ENCODE data around the gene LRBA. TPM values are rescaled to one million over a fixed set of nuclear protein-coding genes. Genes with fewer than 3 reads are reported as not detected.

The LRBA gene
- total RNA-seq, 1 donor from 2014 or later, result 68.0 TPM

DNA sequence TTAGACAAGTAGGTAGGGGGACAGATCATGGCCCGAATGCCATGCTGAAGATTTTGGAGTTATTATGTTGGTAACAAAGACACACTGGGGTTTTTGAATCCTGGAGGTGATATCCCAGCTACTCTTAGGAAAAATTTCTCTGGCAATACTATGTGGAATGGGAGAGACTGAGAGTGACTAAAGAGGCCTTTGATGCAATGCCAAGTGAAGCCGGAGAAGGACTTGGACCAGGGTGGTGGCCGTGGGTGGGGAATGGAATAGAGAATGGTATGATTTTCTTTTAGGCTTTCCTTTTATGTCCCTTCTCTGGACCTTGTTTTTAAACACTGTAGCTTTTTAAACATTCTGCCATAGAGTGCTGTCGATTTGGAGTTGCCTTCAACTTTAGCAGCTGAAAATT is 795.2 kb downstream of the LRBA start:
- no peak for DNase-seq (ENCODE audit: extremely low spot score in 2 of 2)
- H3K36me3 ChIP-seq, result no peaks in the 10 kb centered on the region
- intact Hi-C loops (cut with DNase I), result no loop called here
- no peak for TF ChIP-seq POLR2A (IDR thresholded peaks at IDR 0.05)
- TF ChIP-seq POLR2AphosphoS5 (IDR thresholded peaks at IDR 0.05; ENCODE audit: insufficient read depth in 1 of 2, low read depth in 1 of 2), result no peak
- TF ChIP-seq, protein P1, sequence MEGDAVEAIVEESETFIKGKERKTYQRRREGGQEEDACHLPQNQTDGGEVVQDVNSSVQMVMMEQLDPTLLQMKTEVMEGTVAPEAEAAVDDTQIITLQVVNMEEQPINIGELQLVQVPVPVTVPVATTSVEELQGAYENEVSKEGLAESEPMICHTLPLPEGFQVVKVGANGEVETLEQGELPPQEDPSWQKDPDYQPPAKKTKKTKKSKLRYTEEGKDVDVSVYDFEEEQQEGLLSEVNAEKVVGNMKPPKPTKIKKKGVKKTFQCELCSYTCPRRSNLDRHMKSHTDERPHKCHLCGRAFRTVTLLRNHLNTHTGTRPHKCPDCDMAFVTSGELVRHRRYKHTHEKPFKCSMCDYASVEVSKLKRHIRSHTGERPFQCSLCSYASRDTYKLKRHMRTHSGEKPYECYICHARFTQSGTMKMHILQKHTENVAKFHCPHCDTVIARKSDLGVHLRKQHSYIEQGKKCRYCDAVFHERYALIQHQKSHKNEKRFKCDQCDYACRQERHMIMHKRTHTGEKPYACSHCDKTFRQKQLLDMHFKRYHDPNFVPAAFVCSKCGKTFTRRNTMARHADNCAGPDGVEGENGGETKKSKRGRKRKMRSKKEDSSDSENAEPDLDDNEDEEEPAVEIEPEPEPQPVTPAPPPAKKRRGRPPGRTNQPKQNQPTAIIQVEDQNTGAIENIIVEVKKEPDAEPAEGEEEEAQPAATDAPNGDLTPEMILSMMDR (IDR thresholded peaks at IDR 0.05), result no peak
- H3K27me3 ChIP-seq, result no peaks in the 10 kb centered on the region
- no peak overlapping the region for H3K4me3 ChIP-seq
- H3K9me3 ChIP-seq, result no peaks in the 10 kb centered on the region
- H3K27ac ChIP-seq, result no peak overlapping the region
- peaks cover 17% of the 10 kb centered on the region for H3K4me1 ChIP-seq

DNA sequence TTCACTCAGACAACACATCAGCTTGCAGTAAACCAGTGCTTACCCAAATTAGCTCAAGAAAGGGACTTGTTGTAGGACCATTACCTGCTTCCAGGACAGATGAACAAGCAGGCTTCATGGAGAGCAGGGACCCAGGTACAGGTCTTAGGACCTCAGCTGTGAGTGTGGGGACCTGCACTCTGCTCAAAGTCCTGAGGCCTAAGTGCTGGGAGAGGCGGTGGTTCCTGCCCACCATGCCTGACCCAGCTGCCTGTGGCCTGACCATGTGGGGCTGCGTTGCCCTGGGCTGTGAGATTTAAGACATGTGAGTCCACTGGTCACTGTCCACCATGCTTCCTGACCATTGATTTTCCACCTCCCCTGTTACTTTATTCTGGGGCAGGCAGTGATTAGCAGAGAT is 796.6 kb downstream of the LRBA start:
- DNase-seq (ENCODE audit: extremely low spot score in 2 of 2), result no peak
- TF ChIP-seq POLR2A (IDR thresholded peaks at IDR 0.05) (no peak), POLR2AphosphoS5 (IDR thresholded peaks at IDR 0.05; ENCODE audit: insufficient read depth in 1 of 2, low read depth in 1 of 2) (no peak)
- TF ChIP-seq, protein P1 (IDR thresholded peaks at IDR 0.05), result no peak
- Histone ChIP-seq H3K27me3 (no peaks in the 10 kb centered on the region), H3K27ac (no peak overlapping the region), H3K9me3 (no peaks in the 10 kb centered on the region), H3K4me1 (peaks cover 17% of the 10 kb centered on the region), H3K4me3 (no peak overlapping the region), H3K36me3 (no peaks in the 10 kb centered on the region)
- intact Hi-C loops (cut with DNase I), result no loop called here

DNA sequence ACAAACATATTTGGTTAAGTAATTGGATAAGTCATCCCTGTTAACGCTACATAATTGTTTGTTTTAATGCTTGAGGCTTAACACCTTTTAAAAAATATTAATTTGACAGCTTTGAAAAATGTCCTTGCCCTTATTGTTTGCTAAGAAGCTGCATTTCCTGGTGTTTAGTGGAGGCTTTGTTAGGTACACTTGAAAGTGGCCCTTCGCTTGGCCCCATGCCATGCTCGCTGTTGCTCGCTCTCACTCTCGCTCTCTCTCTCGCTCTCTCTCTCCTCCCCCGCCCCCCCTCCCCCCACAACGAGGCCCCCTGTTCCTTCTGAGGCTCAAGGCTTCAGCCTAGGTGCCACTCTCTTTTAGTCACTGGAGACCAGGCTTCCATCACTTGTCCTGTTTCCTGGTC is 797.3 kb downstream of the LRBA start:
- H3K4me1 ChIP-seq, result peaks cover 17% of the 10 kb centered on the region
- intact Hi-C loops (cut with DNase I), result no loop called here
- no peaks in the 10 kb centered on the region for H3K9me3 ChIP-seq
- no peak overlapping the region for H3K4me3 ChIP-seq
- no peak for TF ChIP-seq POLR2AphosphoS5 (IDR thresholded peaks at IDR 0.05; ENCODE audit: insufficient read depth in 1 of 2, low read depth in 1 of 2)
- TF ChIP-seq POLR2A (IDR thresholded peaks at IDR 0.05), result no peak
- TF ChIP-seq, protein P1 (IDR thresholded peaks at IDR 0.05), result no peak
- H3K27me3 ChIP-seq, result no peaks in the 10 kb centered on the region
- no peaks in the 10 kb centered on the region for H3K36me3 ChIP-seq
- no peak overlapping the region for H3K27ac ChIP-seq
- DNase-seq (ENCODE audit: extremely low spot score in 2 of 2), result no peak

DNA sequence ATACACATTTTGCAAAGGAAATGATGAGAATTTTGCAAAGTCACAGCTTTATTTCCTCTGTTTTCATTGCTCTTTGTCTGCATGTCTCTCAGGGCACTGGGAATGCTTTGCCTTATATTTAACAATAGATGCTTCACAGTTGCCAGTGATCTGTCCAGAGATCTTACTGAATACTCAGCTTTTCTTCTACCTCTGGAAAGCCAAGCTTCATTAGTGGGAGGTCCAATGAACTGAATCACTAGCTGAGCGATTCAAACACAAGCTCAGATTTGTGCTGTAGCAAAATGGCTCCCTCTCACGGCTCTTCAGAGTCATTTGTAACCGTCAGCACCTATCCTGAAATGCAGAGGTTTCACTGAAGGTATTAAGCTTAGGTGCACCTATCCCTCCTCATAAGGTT is 797.9 kb downstream of the LRBA start:
- TF ChIP-seq POLR2AphosphoS5 (IDR thresholded peaks at IDR 0.05; ENCODE audit: insufficient read depth in 1 of 2, low read depth in 1 of 2), result no peak
- TF ChIP-seq, protein P1 (IDR thresholded peaks at IDR 0.05), result no peak
- no peaks in the 10 kb centered on the region for H3K9me3 ChIP-seq
- H3K4me3 ChIP-seq, result no peak overlapping the region
- DNase-seq (ENCODE audit: extremely low spot score in 2 of 2), result no peak
- H3K36me3 ChIP-seq, result no peaks in the 10 kb centered on the region
- H3K27me3 ChIP-seq, result no peaks in the 10 kb centered on the region
- intact Hi-C loops (cut with DNase I), result no loop called here
- peaks cover 17% of the 10 kb centered on the region for H3K4me1 ChIP-seq
- H3K27ac ChIP-seq, result no peak overlapping the region

DNA sequence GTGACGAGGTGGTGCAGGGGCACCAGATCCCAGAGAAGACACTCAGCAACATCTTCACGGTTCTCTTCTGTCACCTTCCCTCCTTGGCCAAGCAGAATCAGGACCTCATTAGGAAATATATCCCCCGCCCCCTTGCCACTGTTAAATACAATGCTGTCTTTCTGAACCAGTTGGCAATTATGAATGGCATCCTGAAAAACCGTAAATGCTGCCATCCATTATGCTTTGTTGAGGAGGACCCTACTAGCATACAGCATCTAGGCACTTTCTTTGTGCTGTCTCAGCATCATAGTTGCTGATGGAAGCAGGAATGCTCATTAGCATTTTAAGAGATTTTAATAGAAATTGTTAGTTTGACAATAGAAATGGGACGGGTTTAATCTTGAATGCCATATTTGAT is 798.4 kb downstream of the LRBA start:
- Histone ChIP-seq H3K4me1 (peaks cover 17% of the 10 kb centered on the region), H3K27ac (no peak overlapping the region), H3K27me3 (no peaks in the 10 kb centered on the region), H3K4me3 (no peak overlapping the region), H3K36me3 (no peaks in the 10 kb centered on the region), H3K9me3 (no peaks in the 10 kb centered on the region)
- intact Hi-C loops (cut with DNase I), result no loop called here
- DNase-seq (ENCODE audit: extremely low spot score in 2 of 2), result no peak
- TF ChIP-seq POLR2AphosphoS5 (IDR thresholded peaks at IDR 0.05; ENCODE audit: insufficient read depth in 1 of 2, low read depth in 1 of 2) (no peak), POLR2A (IDR thresholded peaks at IDR 0.05) (no peak)
- TF ChIP-seq, protein P1 (IDR thresholded peaks at IDR 0.05), result no peak
